Measurements from ENCODE around the gene TMUB1.

TMUB1 gene, protein sequence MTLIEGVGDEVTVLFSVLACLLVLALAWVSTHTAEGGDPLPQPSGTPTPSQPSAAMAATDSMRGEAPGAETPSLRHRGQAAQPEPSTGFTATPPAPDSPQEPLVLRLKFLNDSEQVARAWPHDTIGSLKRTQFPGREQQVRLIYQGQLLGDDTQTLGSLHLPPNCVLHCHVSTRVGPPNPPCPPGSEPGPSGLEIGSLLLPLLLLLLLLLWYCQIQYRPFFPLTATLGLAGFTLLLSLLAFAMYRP

DNA sequence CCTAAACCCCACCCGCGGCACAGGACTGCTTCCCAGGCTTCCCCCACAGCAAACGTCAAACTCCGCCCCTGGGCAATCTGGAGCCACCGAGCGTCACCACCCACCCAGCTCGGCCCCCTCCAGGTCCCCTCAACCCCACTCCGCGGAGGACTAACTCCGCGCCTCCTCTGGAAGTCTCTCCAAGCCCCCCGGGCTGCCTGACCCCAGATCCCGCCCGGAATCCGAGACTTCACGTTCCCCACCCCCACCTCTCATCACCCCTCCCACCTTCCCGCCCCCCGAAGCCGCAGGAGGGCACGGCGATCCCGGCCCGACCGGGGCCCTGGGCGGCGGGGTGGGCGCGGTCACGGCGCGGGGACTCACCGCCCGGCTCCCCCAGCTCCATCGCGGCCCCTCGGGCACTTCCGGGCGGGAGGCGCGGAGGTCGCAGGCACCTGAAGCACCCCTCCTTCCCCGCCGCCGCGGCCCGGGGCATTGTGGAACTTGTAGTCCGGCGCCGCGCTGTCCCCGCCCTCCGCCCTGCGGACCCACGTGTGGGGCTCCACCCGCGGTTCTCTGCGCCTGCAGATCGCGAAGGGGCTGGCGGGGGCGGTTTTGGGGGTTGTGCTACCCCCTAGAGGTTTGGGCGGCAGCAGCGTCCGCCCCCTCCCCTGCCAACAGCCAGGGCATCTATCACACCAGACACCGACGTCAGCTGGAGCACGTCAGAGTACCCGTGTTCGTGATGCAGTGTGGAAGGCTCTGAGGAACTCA lies at the start of gene TMUB1:
TSS of gene TMUB1 (minus strand) at position 423 of the 753 bp plus-strand sequence. CDS start 930 bp downstream, outside the sequence.
- DNase-seq = peak; percentile 76

- no peak for DNase-seq
Measured at GRCh38 chr7:151132461-151133205, 49.3 kb upstream of the TMUB1 start.

GRCh38 chr7:151131592-151132293 lies 48.5 kb upstream of the TMUB1 start:
- DNase-seq = no peak

DNA sequence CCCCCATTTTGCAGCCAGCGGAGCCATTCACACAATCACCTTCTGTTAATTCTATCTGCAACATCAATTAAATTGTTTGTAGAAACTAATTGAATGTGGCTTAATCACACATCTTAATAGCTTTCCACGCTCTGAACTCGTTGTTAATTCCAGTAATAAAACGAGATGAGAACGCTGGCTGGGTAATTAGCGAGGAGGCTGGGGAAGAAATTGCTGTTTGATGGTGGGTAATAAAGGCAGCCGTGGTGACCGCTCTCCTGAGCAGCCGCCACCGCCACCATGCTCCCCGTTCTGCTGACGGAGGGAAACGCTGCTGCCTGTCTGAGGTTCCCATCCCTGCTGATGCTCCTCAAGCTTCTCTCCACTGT lies 47.9 kb upstream of the TMUB1 start:
- DNase-seq = no peak

DNA sequence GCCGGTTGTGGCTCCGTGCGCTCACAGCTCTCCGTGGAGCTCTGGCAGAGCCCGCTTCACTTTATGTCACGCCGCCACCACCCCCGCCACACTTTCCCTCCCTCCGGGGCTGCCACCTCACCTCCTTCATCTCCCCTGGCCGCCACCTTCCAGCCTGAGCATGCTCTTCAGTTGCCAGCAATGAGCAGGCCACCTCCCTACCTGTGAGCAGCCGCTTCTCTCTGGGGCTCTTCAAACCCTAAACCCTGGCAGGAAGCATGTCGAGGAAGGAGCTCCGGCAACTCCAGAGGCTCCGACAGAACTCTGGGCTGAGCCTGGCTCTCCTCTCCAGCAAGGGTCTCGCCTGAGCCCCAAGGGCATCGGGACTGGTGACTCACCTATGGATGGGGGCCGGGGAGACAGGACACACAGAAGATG lies 47.5 kb upstream of the TMUB1 start:
- no peak for DNase-seq

GRCh38 chr7:151129960-151130591 lies 46.8 kb upstream of the TMUB1 start:
- no peak for DNase-seq

DNA sequence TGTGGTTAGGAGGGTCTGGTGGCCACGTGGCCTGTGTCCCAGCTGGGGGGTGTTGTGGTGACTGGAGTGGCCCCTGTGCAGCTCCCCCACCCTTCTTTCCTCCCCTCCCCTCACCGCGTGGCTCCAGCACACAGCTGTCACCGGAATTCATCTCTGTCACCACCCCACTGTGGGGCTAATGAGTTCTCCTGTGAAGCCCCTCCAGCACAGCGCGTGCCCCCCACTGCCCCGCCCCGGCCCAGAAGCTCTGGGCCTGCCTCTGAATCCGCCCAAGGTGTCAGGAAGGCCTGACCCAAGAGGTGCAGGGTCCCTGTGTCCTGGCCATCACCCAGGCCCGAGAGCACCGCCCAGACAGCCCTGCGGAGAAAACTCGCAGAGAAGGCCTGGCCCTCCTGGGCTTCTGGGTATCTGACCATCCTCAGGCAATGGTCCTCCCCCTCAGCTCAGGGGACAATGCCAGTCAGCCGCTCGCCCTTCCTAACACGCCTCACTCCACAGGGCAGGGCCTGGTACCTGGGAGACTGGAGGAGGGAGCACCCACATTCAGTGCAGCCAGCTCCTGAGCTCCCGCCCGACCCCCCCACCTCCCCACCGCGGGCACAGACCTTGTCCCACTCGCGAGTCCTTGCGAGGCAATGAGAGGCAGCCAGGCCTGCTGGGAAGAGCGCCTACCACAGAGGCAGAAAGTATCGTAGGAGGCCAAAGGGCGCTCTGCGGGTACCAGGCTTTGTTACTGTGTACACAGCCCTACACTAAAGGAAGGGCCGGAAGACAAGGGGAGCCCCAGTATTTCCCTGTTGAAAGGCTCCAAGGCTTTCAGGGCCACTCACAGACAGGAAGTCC lies 46.0 kb upstream of the TMUB1 start:
- no peak for DNase-seq

DNA sequence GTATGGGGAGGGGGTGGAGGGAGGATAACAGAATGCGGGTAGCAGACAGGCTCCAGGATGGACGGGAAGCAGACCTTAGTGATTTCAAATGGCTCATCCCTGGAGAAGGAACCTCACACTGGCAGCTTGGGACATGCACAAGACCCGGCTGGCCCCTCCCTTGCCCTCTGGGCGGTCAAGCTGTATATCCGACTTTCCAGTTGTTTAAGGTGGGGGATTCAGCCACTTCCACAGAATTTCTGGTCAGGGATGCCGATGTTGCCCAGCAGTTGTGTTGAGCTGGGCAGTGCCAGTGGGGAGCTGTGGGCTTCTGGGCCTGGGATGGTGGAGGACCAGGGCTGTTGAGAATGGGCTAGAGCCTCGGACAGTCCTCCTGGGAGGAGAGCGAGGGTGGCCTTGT lies 45.4 kb upstream of the TMUB1 start:
- no peak for DNase-seq

DNA sequence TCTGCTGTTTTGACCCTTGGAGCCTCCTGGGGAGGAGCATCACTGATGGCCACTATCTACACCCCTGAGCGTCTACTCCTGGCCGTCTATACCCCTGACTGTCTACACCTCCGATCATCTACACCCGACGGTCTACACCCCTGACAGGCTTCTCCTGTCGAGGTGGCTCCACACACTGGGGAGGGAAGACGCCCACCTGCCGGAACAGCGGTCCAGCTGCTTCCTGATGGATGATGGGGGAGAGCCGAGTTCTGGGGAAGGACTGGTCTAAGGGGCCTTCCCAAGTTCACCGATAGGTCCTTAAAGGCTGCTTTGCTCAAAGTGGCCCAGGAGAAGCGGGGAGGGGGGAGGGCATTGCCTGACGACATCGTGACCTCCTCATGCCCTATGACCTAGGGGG lies 44.9 kb upstream of the TMUB1 start:
- no peak for DNase-seq

GRCh38 chr7:151126491-151127137 lies 43.3 kb upstream of the TMUB1 start:
- DNase-seq = no peak

DNA sequence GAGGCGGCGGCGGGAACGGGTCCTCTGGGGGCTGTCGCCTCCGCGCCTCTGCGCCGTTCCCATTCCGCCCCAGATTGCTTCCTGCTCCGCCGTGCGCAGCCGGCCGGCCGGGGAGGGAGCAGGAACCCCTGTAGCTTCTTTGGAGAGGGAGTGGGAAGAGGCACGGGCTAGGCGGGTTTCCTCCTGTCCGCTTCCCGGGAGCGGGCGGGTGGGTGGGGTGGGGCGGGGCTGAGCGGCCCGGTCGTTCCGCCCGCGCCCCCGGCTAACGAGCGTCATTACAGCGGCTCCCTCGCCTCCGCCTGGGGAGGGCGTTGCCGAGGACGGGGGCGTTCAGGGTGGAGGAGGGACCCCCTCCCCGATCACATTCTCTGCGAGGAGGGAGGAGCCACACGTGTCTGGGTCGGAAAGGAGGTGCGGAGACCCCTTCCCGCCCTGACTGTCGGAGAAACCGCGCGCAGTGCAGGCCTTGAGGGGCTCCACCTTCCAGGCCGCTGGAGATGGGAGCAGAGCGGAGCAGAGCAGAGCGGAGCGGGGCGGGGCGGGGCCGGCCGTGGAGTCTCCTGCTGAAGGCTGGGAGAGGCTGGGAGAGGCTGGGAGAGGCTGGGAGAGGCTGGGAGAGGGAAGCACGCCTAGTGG lies 42.7 kb upstream of the TMUB1 start:
- DNase-seq = no peak

GRCh38 chr7:151125470-151125845 lies 42.2 kb upstream of the TMUB1 start:
- DNase-seq = no peak

DNA sequence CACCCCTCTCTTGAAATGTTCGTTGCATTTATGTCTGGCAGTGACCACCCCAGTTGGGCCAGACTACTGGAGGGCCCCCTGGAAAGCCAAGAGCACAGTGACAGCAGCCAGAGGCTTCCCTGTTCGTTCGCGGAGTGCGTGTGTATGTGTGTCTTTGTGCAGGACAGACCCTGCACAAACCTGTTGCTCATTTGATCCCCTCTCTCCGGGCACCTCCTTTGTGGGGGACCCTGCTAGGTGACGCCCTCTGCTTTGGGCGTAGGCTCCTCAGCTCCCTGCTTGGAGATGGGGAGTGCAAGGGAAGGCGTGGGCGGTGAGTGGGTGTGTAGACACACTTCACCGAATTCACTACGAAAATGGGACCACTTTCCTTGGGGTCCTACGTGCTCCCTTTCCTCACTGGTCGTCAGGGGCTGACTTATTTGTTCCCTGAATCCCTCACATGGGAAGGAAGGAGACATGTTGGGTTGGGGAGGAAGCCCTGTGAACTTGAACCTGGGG lies 41.7 kb upstream of the TMUB1 start:
- no peak for DNase-seq

DNA sequence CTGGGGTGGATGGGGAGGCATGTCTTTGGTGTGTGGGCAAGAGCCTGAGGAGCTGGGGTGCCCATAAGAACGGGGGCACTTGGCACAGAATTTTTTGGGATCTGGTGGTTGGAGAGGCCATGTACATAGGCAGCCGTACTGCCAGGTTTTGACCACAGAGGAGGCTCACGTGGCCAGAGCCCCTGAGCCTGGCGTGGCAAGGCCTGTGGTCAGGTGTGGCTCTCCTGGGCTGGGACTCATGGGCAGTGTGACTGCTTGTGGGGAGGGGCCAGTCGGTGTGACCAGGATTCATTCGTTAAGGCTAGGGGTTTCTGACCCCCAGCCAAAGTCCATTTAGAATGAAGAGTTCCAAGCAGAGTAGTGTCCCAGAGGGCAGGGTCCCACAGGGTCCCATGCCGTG lies 41.2 kb upstream of the TMUB1 start:
- no peak for DNase-seq

DNA sequence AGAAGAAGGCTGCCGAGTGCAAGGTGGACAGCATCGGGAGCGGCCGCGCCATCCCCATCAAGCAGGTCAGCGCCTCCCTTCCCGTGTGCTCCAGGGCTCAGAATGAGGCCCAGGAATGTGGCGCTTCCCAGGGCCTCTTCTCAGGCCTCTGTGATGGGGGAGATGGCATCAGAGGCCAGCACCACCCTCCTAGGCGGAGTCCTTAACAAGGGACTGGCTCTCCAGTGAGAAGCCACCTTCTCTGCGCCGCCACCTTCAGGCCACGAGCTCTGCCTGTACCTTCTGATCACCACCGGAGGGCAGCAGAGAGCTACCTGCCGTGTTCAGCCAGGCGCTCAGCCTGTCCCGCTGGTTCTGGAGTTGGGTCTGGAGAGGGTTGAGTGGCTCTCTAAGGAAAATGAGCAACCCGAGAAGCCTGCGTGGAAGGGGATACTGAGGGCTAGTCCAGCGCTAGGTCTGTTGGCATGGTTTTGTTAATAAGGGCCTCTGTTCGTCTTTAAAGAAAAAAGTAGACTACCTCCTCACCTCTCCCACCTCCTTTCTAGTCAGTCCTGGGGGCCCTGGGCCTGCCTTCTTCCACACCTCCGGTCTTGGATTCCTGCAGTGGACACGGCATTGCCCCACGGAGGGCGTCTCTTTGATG lies 40.6 kb upstream of the TMUB1 start:
- DNase-seq = peak; percentile 78

DNA sequence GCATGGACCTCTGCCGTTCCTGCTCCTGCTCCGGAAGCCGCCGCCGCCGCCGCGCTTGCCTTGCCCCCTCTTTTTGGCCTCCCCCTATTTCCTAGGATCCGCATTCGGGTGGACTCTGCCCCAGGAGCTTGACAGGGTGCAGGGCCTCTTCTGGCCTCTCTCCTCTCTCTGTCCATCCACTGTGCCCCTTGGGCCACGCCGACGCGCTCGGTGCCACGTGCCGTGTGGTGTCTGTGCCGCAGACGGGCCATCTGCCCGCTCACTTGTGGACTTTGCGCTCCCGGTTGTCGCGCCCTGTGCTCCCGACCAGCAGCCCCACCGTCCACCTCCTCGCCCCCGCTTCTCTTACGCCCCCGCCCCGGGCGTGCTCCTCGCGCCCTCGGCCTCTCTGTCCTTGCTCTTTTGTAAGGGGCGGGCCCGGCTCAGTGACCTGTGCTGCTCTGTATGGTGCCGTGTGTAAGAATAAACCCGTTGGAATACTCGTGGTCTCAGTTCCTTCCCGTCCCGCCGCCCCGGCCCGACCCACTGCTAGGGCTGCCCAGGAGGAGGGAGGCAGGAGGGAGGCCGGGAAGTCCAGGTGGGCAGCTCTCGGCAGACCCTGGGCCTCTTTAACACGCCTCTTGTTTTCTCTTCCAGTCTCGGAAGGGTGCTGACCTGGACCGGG lies 40.0 kb upstream of the TMUB1 start:
- DNase-seq = no peak

GRCh38 chr7:151122796-151123157 lies 39.5 kb upstream of the TMUB1 start:
- no peak for DNase-seq

DNA sequence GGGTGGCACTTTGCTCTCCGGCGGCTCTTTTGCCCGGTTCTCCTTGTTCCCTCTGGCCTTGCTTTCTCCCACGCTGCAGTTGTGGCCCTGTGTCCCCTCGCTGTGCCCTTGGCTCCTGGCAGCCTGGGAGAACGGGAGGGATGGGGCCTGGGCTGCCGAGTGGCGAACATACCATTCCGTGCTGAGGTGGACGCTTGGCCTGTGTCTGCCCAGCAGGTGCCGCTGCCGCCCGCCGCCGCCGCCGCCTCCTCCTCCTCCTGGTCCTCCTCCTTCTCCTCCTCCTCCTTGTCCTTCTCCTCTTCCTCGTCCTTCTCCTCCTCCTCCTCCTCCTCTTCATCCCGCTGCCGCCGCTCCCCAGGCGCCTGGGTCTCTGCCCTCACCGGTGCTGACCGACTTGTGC lies 39.0 kb upstream of the TMUB1 start:
- no peak for DNase-seq

DNA sequence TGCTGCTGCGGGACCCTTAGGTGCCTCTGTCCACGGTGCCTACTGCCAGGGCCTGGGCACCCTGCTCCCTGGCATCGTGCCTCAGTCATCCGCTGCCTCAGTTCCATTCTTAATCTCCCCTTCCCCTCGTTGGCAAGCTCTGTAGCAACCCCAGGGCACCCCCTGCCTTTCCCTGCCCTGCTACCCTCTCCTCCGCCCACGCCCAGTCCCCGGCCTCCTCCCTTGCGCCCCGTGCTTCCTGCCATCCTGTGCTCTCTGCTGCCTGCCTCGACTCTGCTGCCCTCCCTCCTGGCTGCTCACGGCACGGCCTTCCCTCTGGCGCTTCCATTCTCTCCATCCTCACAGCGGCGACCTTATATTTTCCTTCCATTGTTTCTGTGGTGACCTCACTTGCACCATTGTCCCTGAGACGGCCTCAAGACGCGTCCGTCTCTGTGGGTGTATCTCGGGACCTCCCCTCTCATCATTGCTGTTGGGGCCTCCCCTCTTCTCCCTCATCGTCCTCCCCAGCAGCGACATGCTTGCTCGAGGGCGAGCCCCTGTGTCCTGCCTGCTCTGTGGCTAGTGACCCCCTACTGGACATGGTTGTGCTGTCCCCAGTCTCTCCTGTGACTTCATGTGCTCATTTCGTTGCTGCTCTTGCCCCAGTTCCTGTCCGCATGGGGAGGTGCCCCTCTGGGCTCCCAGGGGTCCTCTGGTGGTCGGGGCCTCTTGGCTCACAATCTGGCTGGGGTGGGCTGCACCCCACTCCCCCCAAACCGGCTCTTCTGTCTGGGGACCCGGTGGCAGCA lies 38.3 kb upstream of the TMUB1 start:
- no peak for DNase-seq

Data from NCI-H2171 treated with DMSO at 0.1 percent for 48 hours (cell line).